ENCODE measurements around the gene ATP5PO.
A peak's percentile ranks its signal among the peaks of the same experiment; 100 is the strongest.

The ATP5PO gene, protein sequence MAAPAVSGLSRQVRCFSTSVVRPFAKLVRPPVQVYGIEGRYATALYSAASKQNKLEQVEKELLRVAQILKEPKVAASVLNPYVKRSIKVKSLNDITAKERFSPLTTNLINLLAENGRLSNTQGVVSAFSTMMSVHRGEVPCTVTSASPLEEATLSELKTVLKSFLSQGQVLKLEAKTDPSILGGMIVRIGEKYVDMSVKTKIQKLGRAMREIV

GRCh38 chr21:33915368-33916199, at the start of gene ATP5PO:
TSS of gene ATP5PO (minus strand) at chr21:33915804. CDS start at chr21:33915763, 41 bp downstream.
- peak; percentile 93 for DNase-seq (ENCODE audit: low spot score)

- no peak for DNase-seq (ENCODE audit: low spot score)
These were observed 49.2 kb upstream of the ATP5PO start for GRCh38 chr21:33964706-33965325.

- DNase-seq (ENCODE audit: low spot score) = no peak
These were observed 48.4 kb upstream of the ATP5PO start for GRCh38 chr21:33963848-33964555.

- no peak for DNase-seq (ENCODE audit: low spot score)
These were observed 46.7 kb upstream of the ATP5PO start for GRCh38 chr21:33962290-33962689.

- no peak for DNase-seq (ENCODE audit: low spot score)
These were observed 45.5 kb upstream of the ATP5PO start for GRCh38 chr21:33961061-33961460.

DNA sequence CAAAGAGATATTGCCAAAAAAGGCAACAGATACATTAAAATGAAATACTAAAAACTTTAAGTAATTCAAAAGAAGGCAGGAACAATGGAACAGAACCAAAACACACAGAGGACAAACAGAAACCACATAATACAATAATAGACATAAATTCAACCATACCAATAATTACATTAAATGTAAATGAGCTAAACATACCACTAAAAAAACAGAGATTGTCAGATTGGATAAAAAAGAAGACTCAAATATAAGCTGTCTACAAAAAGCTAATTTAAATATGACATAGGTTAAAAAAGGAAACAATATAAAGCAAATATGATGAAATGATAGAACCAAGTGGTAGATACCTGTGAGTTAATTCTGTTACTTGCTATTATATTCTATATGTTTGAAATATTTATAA, 44.1 kb upstream of the ATP5PO start:
- DNase-seq (ENCODE audit: low spot score) = no peak

DNA sequence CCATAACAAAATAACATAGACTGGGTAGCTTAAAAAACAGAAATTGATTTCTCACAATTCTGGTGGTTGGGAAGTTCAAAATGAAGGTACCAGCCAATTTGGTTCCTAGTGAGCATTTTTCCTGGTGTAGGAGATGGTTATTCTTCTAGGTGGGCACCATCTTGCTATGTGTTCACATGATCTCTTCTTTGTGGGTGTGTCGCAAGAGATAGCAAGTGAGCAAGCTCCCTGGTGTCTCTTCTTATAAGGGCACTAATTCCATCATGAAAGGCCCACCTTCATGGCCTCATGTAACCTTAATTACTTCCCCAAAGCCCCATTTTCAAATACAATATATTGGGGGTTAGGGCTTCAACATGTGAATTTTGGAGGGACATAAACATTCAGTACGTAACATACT, 38.8 kb upstream of the ATP5PO start:
- no peak for DNase-seq (ENCODE audit: low spot score)

DNA sequence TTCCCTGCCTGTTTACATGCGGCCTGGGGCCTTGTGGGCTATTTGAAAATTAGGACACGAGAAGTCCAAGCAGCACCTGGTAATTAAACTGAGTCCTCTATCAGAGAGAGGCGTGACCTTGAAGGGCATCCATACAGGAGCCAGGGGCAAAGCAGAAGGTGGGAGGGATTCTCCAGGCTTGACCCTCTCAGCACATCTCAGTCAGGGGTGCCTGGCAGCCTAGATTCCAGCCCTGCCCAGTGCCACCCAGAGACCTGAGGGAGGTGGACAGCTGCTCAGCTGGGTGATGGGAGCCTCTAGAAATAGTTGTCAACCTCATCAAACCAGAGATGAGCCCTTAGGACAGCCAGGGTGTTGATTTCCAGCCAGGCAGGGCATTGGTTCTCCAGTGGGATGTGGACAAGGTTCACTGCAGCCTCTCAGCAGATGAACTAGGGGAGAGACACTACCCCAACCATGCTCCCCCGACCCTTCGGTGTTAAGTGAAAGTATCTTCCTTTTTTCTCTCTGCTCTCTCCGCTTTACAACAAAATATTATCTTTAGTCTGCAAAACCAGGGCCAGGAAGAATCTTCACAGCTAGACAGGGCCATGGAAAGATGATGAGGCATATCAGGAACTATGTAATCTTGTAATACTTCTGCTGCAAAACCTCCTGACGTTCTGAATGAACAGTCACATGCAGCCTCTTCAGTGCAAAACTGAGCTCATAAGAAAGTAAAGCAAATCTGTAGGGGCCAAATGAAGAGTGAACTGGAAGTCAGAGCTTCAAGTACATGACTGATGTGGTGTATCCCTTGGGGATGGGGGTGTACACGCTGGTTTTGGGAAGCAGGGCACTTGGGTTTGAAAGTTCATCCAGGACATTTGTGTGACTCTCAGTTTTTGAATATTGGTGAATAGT, 35.9 kb upstream of the ATP5PO start:
- peak; percentile 37 for DNase-seq (ENCODE audit: low spot score)

GRCh38 chr21:33950431-33951079, 35.0 kb upstream of the ATP5PO start:
- no peak for DNase-seq (ENCODE audit: low spot score)

GRCh38 chr21:33949516-33950430, 34.2 kb upstream of the ATP5PO start:
- no peak for DNase-seq (ENCODE audit: low spot score)

- no peak for DNase-seq (ENCODE audit: low spot score)
These were observed 33.4 kb upstream of the ATP5PO start for GRCh38 chr21:33948951-33949444.

DNA sequence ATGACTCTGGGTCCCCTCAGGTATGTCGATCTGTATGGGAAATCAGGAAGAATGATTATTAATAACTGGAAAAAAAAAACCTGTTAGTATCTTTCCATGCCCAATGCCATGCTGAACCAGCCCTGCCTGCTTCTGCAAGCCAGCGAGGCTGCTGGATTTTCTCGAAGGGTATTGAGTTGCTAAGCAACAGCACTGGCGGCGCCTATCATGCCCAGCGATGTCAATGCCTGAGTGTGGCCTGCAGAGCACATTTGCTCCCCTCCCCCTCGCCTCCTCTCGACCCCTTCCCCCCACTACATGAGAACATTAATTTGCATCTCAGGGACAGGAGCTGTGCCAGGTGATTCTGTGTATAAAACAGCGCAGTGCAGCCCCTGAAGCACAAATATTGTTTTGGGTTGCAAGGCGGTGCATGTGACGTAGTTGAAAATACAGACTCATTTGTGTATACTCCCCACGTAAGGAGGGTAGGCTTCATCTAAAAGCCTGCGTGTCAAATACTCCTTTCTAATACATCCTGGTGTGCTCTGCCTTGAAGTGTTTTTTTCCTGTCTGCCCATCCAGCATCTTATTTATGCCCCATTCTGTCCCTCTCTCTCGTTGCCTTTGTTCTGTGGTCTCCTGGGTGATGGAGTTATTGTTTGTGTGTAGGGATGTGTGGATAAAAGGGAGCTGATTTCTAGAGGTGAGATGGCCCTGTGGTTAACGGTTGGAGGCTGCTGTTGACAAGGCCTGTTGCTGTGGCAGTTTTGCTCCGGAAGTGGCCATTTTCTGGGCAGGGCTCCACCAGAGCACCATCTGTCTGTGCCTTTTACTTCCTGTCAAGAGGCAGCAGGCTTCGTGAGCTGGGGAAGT, 32.7 kb upstream of the ATP5PO start:
- no peak for DNase-seq (ENCODE audit: low spot score)

DNA sequence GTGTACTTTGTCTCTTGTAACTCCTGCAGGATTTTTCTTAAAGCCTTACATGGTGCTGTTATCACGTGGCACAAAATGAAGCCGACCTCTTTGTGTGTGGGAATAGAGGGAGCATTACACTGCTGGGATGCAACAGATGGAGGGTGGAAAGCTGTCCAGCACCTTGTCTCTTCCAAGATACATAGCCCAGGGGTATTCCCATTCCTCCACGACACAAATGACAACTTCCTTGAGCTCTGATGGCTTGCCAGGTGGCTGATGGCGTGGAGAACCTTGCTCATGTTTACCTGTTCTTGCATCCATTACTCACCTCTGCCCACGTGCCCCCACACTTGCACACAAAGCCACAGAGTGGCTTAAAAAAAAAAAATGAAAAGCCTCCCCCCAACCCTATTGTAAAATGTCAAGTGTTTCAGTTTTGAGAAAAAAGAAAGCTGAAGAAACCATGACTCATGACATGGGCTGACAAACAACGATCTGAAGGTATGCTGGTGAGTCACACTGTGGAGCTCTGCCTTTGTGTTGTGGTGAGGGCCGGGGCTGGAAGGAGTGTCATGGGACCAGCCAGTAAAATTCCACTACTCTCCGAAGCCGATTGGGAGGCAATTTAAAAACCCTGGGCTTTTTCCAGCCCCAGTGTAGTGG, 32.0 kb upstream of the ATP5PO start:
- peak; percentile 88 for DNase-seq (ENCODE audit: low spot score)

DNA sequence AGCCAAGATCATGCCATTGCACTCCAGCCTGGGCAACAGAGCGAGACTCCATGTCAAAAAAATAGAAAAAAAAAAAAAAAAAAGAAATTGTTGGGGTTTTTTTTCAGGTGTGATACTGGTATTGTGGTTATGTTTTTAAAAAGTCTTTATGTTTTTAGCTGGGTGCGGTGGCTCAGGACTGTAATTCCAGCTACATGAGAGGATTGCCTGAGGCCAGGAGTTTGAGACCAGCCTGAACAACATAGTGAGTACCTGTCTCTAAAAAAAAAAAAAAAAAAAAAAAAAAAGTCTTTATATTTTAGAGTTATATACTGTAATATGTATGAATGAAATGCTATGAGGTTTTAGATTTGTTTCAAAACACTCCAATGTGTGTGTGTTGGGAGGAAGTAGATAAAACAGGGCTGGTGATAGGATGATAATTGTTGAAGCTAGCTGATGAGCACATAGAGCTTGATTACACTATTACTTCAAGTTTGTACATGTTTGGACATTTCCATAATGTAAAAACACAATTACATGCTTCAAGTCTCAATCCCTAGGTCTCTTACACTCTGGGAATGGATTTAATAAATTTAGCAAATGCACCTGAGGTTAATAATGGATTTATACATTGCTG, 30.2 kb upstream of the ATP5PO start:
- no peak for DNase-seq (ENCODE audit: low spot score)

DNA sequence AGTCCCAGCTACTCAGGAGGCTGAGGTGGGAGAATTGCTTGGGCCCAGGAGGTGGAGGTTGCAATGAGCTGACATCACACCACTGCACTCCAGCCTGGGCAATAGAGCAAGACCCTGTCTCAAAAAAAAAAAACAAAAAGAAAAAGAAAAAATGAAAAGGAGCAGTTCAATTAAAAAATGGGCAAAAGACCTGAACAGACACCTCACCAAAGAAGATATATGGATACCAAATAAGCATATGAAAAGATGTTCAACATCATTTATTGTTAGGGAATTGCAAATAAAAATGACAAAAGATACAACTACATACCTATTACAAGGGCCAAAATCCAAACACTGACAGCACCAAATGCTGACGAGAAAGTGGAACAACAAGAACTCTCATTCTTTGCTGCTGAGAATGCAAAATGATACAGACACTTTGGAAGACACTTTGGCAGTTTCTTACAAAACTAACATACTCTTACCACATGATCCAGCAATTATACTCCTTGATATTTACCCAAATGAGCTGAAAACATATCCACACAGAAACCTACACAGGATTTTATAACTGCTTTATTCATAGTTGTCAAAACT, 28.7 kb upstream of the ATP5PO start:
- DNase-seq (ENCODE audit: low spot score) = no peak

- no peak for DNase-seq (ENCODE audit: low spot score)
These were observed 27.7 kb upstream of the ATP5PO start for GRCh38 chr21:33943293-33943692.

DNA sequence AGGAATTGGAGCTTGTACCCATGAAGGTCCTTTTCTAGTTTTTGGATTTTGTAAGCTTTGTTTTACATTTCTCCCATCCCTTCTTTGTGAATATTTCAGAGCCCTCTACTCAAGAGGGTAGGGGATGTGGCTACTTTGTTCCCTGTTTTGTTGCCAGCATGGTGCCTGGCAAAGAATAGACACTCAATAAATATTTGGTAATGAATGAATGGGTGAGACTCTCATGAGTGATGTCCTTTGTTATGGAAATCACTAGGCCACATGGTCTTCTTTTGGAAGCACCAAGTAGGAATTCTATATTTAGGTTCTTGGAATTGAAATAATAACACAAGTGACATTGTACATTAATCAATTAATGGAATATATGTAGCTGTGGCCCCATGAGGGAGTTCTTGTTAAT, 26.8 kb upstream of the ATP5PO start:
- no peak for DNase-seq (ENCODE audit: low spot score)
